DOHH2 (cell line): ENCODE measurements around the gene GTPBP3.

Experiments used
- H3F3A ChIP-seq: fragments of 200-600 bp; sonication (generic), shearing (Covaris generic); 2 replicates; pipeline ENCODE4 v1.6.0; 2016; ENCODE audit warnings: antibody characterized with exemption, mild to moderate bottlenecking; ENCODE audit not compliant: control insufficient read depth, insufficient read depth
- H3K27ac ChIP-seq: fragments of 200-600 bp; sonication (generic); 2 replicates; pipeline ENCODE4 v1.5.1; 2014; ENCODE audit warnings: low read depth, mild to moderate bottlenecking, low read length, moderate library complexity
- H3K27me3 ChIP-seq: fragments of 200-600 bp; sonication (generic); 2 replicates; pipeline ENCODE4 v1.6.1; 2014; ENCODE audit warnings: mild to moderate bottlenecking, low read length, mixed read lengths; ENCODE audit not compliant: control insufficient read depth
- H3K36me3 ChIP-seq: fragments of 200-600 bp; sonication (generic); 2 replicates; pipeline ENCODE4 v1.6.1; 2014; ENCODE audit warnings: mild to moderate bottlenecking, low read length, moderate library complexity, mixed read lengths; ENCODE audit not compliant: control insufficient read depth
- H3K4me1 ChIP-seq: fragments of 200-600 bp; sonication (generic); 2 replicates; pipeline ENCODE4 v1.6.1; 2014; ENCODE audit warnings: mild to moderate bottlenecking, low read length, mixed read lengths; ENCODE audit not compliant: control insufficient read depth
- H3K4me2 ChIP-seq: fragments of 200-600 bp; sonication (generic); 2 replicates; pipeline ENCODE4 v1.6.0; 2014; ENCODE audit warnings: mild to moderate bottlenecking, low read length, moderate library complexity
- H3K4me3 ChIP-seq: fragments of 200-600 bp; sonication (generic); 2 replicates; pipeline ENCODE4 v1.5.1; 2014; ENCODE audit warnings: mild to moderate bottlenecking, low read length, mixed read lengths
- H3K79me2 ChIP-seq: fragments of 200-600 bp; sonication (generic); 2 replicates; pipeline ENCODE4 v1.6.1; 2014; ENCODE audit warnings: mild to moderate bottlenecking, low read length, mixed read lengths; ENCODE audit not compliant: control insufficient read depth
- H3K9me2 ChIP-seq: fragments of 200-600 bp; sonication (generic); replicated peaks from 2 replicates; pipeline ENCODE4 v1.6.1; 2014; ENCODE audit warnings: mild to moderate bottlenecking, low read length, mixed read lengths; ENCODE audit not compliant: control insufficient read depth
- H3K9me3 ChIP-seq: fragments of 200-600 bp; sonication (generic); 2 replicates; pipeline ENCODE4 v1.6.1; 2014; ENCODE audit warnings: antibody characterized with exemption, low read length, mixed read lengths; ENCODE audit not compliant: control insufficient read depth, insufficient read depth
- H4K20me1 ChIP-seq: fragments of 200-600 bp; sonication (generic); 2 replicates; pipeline ENCODE4 v1.6.0; 2014; ENCODE audit warnings: low read depth, mild to moderate bottlenecking, antibody characterized with exemption, low read length, moderate library complexity; ENCODE audit not compliant: control insufficient read depth, insufficient read depth
- EZH2phosphoT487 ChIP-seq: fragments of 200-600 bp; sonication (generic); IDR thresholded peaks from 2 replicates; pipeline ENCODE4 v1.6.1; 2017; ENCODE audit warnings: borderline replicate concordance, mild to moderate bottlenecking, antibody characterized with exemption, low read length, moderate library complexity, mixed read lengths
- TF ChIP-seq, protein P1 (sequence below): fragments of 200-600 bp; sonication (generic); IDR thresholded peaks from one replicate; pipeline ENCODE4 v1.5.1; 2014; ENCODE audit warnings: antibody characterized with exemption, mild to moderate bottlenecking, low read depth, low read length; ENCODE audit not compliant: poor library complexity, severe bottlenecking

Gene GTPBP3

GRCh38 chr19:17353386-17353785, 16.0 kb downstream of the GTPBP3 start:
- 0 out of 2 replicates have a peak, but pooled peaks cover 3% of the 10 kb centered on the region for H3K27me3 ChIP-seq
- no peak overlapping the region for H3K4me3 ChIP-seq
- no peaks in the 10 kb centered on the region for H4K20me1 ChIP-seq
- H3F3A ChIP-seq, result no peaks in the 10 kb centered on the region
- no peak overlapping the region for H3K27ac ChIP-seq
- peaks cover 30% of the 10 kb centered on the region for H3K4me1 ChIP-seq
- no peak overlapping the region for H3K4me2 ChIP-seq
- TF ChIP-seq, protein P1, sequence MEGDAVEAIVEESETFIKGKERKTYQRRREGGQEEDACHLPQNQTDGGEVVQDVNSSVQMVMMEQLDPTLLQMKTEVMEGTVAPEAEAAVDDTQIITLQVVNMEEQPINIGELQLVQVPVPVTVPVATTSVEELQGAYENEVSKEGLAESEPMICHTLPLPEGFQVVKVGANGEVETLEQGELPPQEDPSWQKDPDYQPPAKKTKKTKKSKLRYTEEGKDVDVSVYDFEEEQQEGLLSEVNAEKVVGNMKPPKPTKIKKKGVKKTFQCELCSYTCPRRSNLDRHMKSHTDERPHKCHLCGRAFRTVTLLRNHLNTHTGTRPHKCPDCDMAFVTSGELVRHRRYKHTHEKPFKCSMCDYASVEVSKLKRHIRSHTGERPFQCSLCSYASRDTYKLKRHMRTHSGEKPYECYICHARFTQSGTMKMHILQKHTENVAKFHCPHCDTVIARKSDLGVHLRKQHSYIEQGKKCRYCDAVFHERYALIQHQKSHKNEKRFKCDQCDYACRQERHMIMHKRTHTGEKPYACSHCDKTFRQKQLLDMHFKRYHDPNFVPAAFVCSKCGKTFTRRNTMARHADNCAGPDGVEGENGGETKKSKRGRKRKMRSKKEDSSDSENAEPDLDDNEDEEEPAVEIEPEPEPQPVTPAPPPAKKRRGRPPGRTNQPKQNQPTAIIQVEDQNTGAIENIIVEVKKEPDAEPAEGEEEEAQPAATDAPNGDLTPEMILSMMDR, result no peak
- no peak for TF ChIP-seq EZH2phosphoT487
- H3K36me3 ChIP-seq, result no peaks in the 10 kb centered on the region
- H3K9me2 ChIP-seq, result no peaks in the 10 kb centered on the region
- no peaks in the 10 kb centered on the region for H3K9me3 ChIP-seq
- no peaks in the 10 kb centered on the region for H3K79me2 ChIP-seq

GRCh38 chr19:17357078-17357666, 19.8 kb downstream of the GTPBP3 start:
- H3K79me2 ChIP-seq, result no peaks in the 10 kb centered on the region
- H3K36me3 ChIP-seq, result no peaks in the 10 kb centered on the region
- H4K20me1 ChIP-seq, result no peaks in the 10 kb centered on the region
- H3K9me2 ChIP-seq, result no peaks in the 10 kb centered on the region
- no peaks in the 10 kb centered on the region for H3F3A ChIP-seq
- TF ChIP-seq, protein P1, result no peak
- no peak for TF ChIP-seq EZH2phosphoT487
- H3K4me1 ChIP-seq, result no peaks in the 10 kb centered on the region
- H3K27me3 ChIP-seq, result no peaks in the 10 kb centered on the region
- no peak overlapping the region for H3K4me3 ChIP-seq
- H3K4me2 ChIP-seq, result no peak overlapping the region
- H3K27ac ChIP-seq, result no peak overlapping the region
- H3K9me3 ChIP-seq, result no peaks in the 10 kb centered on the region

- H3K9me2 ChIP-seq, result no peaks in the 10 kb centered on the region
- no peaks in the 10 kb centered on the region for H3K9me3 ChIP-seq
- TF ChIP-seq, protein P1, result no peak
- TF ChIP-seq EZH2phosphoT487, result no peak
- no peaks in the 10 kb centered on the region for H3K36me3 ChIP-seq
- H4K20me1 ChIP-seq, result no peaks in the 10 kb centered on the region
- H3K4me1 ChIP-seq, result no peaks in the 10 kb centered on the region
- H3K4me2 ChIP-seq, result no peak overlapping the region
- no peaks in the 10 kb centered on the region for H3K27me3 ChIP-seq
- H3K27ac ChIP-seq, result no peak overlapping the region
- no peaks in the 10 kb centered on the region for H3K79me2 ChIP-seq
- H3F3A ChIP-seq, result no peaks in the 10 kb centered on the region
- no peak overlapping the region for H3K4me3 ChIP-seq
These were observed 20.4 kb downstream of the GTPBP3 start for GRCh38 chr19:17357724-17358123.
